Liver (tissue), 9 donors: ENCODE measurements around the gene DNAJA3. TPM values are rescaled to one million over a fixed set of nuclear protein-coding genes. Genes with fewer than 3 reads are reported as not detected.
A peak's percentile ranks its signal among the peaks of the same experiment; 100 is the strongest.

Experiments used
- DNase-seq: peaks from one replicate; pipeline ENCODE4 v3.0.0-alpha.2; 2017; ENCODE audit warnings: low spot score
- H3K27ac ChIP-seq, 2 donors: one replicate each; pipeline ENCODE4 v1.7.0; 2013; ENCODE audit warnings: inconsistent platforms in 2 of 2, low read length in 2 of 2, control low read depth in 1 of 2, low read depth in 1 of 2, mild to moderate bottlenecking in 1 of 2
- H3K27me3 ChIP-seq, 4 donors: one replicate each; pipeline versions ENCODE4 v1.6.1 to v1.7.0; 2013; ENCODE audit warnings: low read length in 3 of 4, inconsistent platforms in 1 of 4, mild to moderate bottlenecking in 1 of 4, moderate library complexity in 1 of 4; ENCODE audit not compliant: control insufficient read depth in 4 of 4, insufficient read depth in 4 of 4
- H3K36me3 ChIP-seq, 4 donors: one replicate each; pipeline versions ENCODE4 v1.6.1 to v1.7.0; 2013; ENCODE audit warnings: low read length in 3 of 4, mild to moderate bottlenecking in 3 of 4, low read depth in 1 of 4, moderate library complexity in 1 of 4; ENCODE audit not compliant: control insufficient read depth in 4 of 4, insufficient read depth in 3 of 4
- H3K4me1 ChIP-seq, 4 donors: one replicate each; pipeline versions ENCODE4 v1.6.1 to v1.7.0; 2013; ENCODE audit warnings: low read length in 3 of 4, mild to moderate bottlenecking in 3 of 4, moderate library complexity in 1 of 4; ENCODE audit not compliant: control insufficient read depth in 4 of 4, insufficient read depth in 4 of 4
- H3K4me3 ChIP-seq, 3 donors: one replicate each; pipeline versions ENCODE4 v1.6.1 to v1.7.0; 2013; ENCODE audit warnings: low read length in 3 of 3, control low read depth in 1 of 3, low read depth in 1 of 3, mild to moderate bottlenecking in 1 of 3
- H3K9ac ChIP-seq, 2 donors: one replicate each; pipeline ENCODE4 v1.7.0; 2013; ENCODE audit warnings: low read length in 2 of 2, mild to moderate bottlenecking in 2 of 2, moderate library complexity in 2 of 2, control low read depth in 1 of 2, low read depth in 1 of 2
- H3K9me3 ChIP-seq, 4 donors: one replicate each; pipeline versions ENCODE4 v1.6.1 to v1.7.0; 2013; ENCODE audit warnings: low read length in 3 of 4; ENCODE audit not compliant: control insufficient read depth in 4 of 4
- EGR1 ChIP-seq, 2 donors: IDR thresholded peaks; 2 replicates each; pipeline ENCODE4 v1.6.1; 2016 to 2018; ENCODE audit warnings: antibody characterized with exemption in 2 of 2, low read depth in 2 of 2
- FOXA1 ChIP-seq: IDR thresholded peaks from 2 replicates; pipeline ENCODE4 v1.6.1; 2016; ENCODE audit warnings: antibody characterized with exemption
- FOXA2 ChIP-seq: IDR thresholded peaks from 2 replicates; pipeline ENCODE4 v1.6.1; 2016; ENCODE audit warnings: antibody characterized with exemption
- HNF4A ChIP-seq, 2 donors: conservative IDR thresholded peaks; 2 replicates each; pipeline ENCODE4 v1.6.1; 2016; ENCODE audit warnings: antibody characterized with exemption in 2 of 2, mild to moderate bottlenecking in 2 of 2
- HNF4G ChIP-seq: IDR thresholded peaks from 2 replicates; pipeline ENCODE4 v1.6.1; 2016; ENCODE audit warnings: antibody characterized with exemption
- JUND ChIP-seq, 2 donors: IDR thresholded peaks; 2 replicates each; pipeline ENCODE4 v1.6.1; 2016; ENCODE audit warnings: antibody characterized with exemption in 2 of 2
- NR2F2 ChIP-seq: IDR thresholded peaks from 2 replicates; pipeline ENCODE4 v1.6.1; 2016; ENCODE audit warnings: antibody characterized with exemption
- RXRA ChIP-seq, 2 donors: IDR thresholded peaks; 2 replicates each; pipeline ENCODE4 v1.6.1; 2017 to 2018; ENCODE audit warnings: antibody characterized with exemption in 2 of 2, mild to moderate bottlenecking in 1 of 2
- TAF1 ChIP-seq: conservative IDR thresholded peaks from 2 replicates; pipeline ENCODE4 v1.6.1; 2016; ENCODE audit warnings: antibody characterized with exemption, mild to moderate bottlenecking
- YY1 ChIP-seq: IDR thresholded peaks from 2 replicates; pipeline ENCODE4 v1.6.1; 2016; ENCODE audit warnings: antibody characterized with exemption, mild to moderate bottlenecking
- WGBS: extraction: QIAGEN DNeasy Blood & Tissue Kit; methylation state at CpG from one replicate; pipeline ENCODE4 v1.1.7; 2013; 5-methylcytosine and 5-hydroxymethylcytosine counted together
- polyA plus RNA-seq, 2 donors: library from polyadenylated mRNA; stranded (reverse) in 1 of 2; unstranded in 1 of 2; fragments of 200-250 nt in 1 of 2; fragments of >200 nt in 1 of 2; fragmentation: Nextera tagmentation in 1 of 2; extraction: Ambion mirVana in 1 of 2; gene quantifications; one replicate each; pipeline versions ENCODE4 v1.2.1 to v1.2.3, GENCODE V29; 2013 to 2015
- total RNA-seq, 2 donors: library from RNA; depleted of rRNA; stranded (reverse); fragments of >200 nt; gene quantifications; one replicate each; pipeline ENCODE4 v1.2.3, GENCODE V29; 2014
- TF ChIP-seq, protein P1 (sequence below): IDR thresholded peaks from 2 replicates; pipeline ENCODE4 v1.6.1; 2016; ENCODE audit warnings: antibody characterized with exemption, mild to moderate bottlenecking
- TF ChIP-seq, protein P2 (sequence below): fragments of 150-350 bp; IDR thresholded peaks from 2 replicates; pipeline ENCODE4 v1.5.1; 2017; ENCODE audit warnings: improper control_type of control experiment, low read depth, low read length; ENCODE audit not compliant: missing input control
- TF ChIP-seq, protein P3 (sequence below): IDR thresholded peaks from 2 replicates; pipeline ENCODE4 v1.6.1; 2016; ENCODE audit warnings: antibody characterized with exemption
- TF ChIP-seq, protein P4 (sequence below): IDR thresholded peaks from 2 replicates; pipeline ENCODE4 v1.6.1; 2016; ENCODE audit warnings: antibody characterized with exemption
- donor health status: healthy.
- donor health status: healthy.
- donor health status: healthy.
- donor health status: healthy.
- donor health status: healthy.

The DNAJA3 gene
- total and polyA plus RNA-seq, 4 donors, result 39.6 to 86.3 (median 65.6) TPM

DNA sequence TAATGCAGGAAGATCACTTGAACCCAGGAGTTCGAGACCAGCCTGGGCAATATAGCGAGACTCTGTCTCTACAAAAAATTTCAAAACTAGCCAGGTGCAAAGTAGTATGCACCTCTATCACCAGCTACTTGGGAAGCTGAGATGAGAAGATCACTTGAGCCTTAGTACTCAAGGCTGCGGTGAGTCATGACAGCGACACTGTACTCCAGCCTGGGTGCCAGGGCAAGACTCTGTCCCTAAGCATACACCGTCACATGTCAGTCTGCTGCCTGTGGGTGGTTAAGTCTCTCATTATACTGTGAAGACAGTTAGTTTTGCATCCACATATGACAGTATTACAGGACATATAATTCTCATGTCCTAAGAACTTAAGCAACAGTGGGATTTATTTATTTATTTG lies 27.0 kb downstream of the DNAJA3 start:
- H3K9ac ChIP-seq, result no peak overlapping the region
- no peak overlapping the region for H3K27ac ChIP-seq

DNA sequence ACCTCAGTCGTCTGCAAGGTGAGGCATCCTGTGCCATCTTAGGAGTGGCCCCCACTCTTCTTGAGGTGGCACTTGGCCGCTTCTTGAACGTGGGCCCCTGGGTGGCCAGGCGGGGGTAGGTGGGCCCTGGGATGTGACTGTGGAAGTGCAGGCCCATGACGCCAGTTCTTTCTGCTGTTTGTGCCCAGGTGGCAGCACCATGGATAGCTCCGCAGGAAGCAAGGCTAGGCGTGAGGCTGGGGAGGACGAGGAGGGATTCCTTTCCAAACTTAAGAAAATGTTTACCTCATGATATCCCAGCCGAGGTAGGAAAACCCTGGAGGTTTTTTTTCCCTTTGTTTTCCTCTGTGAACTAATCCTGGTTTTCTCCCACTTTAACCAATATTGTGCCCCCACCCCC lies 29.0 kb downstream of the DNAJA3 start:
- Histone ChIP-seq H3K9me3 (no peaks in the 10 kb centered on the region), H3K4me1 (peaks cover 5 to 13% (median 7%) of the 10 kb centered on the region in 4 donors), H3K4me3 (no peak overlapping the region), H3K36me3 (peaks cover 22 to 65% (median 56%) of the 10 kb centered on the region in 4 donors), H3K9ac (no peak overlapping the region), H3K27ac (no peak overlapping the region), H3K27me3 (no peaks in the 10 kb centered on the region)
- DNase-seq, result no peak
- WGBS, result 90% methylated on average over 9 of the region's 9 CpGs
- TF ChIP-seq, protein P1, sequence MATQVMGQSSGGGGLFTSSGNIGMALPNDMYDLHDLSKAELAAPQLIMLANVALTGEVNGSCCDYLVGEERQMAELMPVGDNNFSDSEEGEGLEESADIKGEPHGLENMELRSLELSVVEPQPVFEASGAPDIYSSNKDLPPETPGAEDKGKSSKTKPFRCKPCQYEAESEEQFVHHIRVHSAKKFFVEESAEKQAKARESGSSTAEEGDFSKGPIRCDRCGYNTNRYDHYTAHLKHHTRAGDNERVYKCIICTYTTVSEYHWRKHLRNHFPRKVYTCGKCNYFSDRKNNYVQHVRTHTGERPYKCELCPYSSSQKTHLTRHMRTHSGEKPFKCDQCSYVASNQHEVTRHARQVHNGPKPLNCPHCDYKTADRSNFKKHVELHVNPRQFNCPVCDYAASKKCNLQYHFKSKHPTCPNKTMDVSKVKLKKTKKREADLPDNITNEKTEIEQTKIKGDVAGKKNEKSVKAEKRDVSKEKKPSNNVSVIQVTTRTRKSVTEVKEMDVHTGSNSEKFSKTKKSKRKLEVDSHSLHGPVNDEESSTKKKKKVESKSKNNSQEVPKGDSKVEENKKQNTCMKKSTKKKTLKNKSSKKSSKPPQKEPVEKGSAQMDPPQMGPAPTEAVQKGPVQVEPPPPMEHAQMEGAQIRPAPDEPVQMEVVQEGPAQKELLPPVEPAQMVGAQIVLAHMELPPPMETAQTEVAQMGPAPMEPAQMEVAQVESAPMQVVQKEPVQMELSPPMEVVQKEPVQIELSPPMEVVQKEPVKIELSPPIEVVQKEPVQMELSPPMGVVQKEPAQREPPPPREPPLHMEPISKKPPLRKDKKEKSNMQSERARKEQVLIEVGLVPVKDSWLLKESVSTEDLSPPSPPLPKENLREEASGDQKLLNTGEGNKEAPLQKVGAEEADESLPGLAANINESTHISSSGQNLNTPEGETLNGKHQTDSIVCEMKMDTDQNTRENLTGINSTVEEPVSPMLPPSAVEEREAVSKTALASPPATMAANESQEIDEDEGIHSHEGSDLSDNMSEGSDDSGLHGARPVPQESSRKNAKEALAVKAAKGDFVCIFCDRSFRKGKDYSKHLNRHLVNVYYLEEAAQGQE, result peak; percentile 95
- no peak for TF ChIP-seq RXRA (IDR thresholded peaks at IDR 0.05)

More for the DNA sequence above, 27.0 kb downstream of the DNAJA3 start:
- TF ChIP-seq YY1 (no peak), FOXA2 (no peak), NR2F2 (no peak), FOXA1 (no peak), HNF4A (conservative IDR thresholded peaks at IDR 0.05) (no peak), JUND (IDR thresholded peaks at IDR 0.05) (no peak), EGR1 (IDR thresholded peaks at IDR 0.05; ENCODE audit: low read depth in 2 of 2) (no peak), HNF4G (no peak), TAF1 (no peak)
- TF ChIP-seq, protein P1, result no peak
- TF ChIP-seq, protein P2, sequence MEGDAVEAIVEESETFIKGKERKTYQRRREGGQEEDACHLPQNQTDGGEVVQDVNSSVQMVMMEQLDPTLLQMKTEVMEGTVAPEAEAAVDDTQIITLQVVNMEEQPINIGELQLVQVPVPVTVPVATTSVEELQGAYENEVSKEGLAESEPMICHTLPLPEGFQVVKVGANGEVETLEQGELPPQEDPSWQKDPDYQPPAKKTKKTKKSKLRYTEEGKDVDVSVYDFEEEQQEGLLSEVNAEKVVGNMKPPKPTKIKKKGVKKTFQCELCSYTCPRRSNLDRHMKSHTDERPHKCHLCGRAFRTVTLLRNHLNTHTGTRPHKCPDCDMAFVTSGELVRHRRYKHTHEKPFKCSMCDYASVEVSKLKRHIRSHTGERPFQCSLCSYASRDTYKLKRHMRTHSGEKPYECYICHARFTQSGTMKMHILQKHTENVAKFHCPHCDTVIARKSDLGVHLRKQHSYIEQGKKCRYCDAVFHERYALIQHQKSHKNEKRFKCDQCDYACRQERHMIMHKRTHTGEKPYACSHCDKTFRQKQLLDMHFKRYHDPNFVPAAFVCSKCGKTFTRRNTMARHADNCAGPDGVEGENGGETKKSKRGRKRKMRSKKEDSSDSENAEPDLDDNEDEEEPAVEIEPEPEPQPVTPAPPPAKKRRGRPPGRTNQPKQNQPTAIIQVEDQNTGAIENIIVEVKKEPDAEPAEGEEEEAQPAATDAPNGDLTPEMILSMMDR, result no peak
- TF ChIP-seq, protein P3, sequence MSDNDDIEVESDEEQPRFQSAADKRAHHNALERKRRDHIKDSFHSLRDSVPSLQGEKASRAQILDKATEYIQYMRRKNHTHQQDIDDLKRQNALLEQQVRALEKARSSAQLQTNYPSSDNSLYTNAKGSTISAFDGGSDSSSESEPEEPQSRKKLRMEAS, result no peak
- TF ChIP-seq, protein P4, sequence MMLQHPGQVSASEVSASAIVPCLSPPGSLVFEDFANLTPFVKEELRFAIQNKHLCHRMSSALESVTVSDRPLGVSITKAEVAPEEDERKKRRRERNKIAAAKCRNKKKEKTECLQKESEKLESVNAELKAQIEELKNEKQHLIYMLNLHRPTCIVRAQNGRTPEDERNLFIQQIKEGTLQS, result no peak
- H3K36me3 ChIP-seq, result peaks cover 22 to 79% (median 64%) of the 10 kb centered on the region in 4 donors
- H3K27me3 ChIP-seq, result no peaks in the 10 kb centered on the region
- no peak for DNase-seq
- WGBS, result 99% methylated on average over 5 of the region's 5 CpGs
- no peaks in the 10 kb centered on the region for H3K4me1 ChIP-seq
- H3K9me3 ChIP-seq, result no peaks in the 10 kb centered on the region
- no peak overlapping the region for H3K4me3 ChIP-seq
